Measurements from ENCODE around the gene VAT1L.

VAT1L gene

DNA sequence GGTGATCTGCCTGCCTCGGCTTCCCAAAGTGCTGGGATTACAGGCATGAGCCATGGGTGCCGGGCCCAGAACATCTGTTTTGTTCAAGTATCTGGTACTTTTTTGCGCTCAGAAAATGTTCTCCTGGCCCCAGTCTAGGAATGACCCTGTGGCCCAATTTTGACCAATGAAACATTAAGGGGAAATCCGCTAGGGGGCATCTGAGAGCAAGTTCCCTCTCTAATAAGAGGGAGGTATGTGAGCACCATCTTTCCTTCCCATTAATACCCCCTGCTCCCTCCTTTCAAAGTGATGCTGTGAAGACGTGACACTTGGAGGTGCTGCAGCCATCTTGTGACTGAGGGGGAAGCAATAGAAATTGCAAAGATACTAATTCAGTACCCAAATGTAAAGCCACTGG is 217.5 kb downstream of the VAT1L start:
- no peak overlapping the region for H3K9ac ChIP-seq (ENCODE audit: insufficient read length, low read depth)
- no peaks in the 10 kb centered on the region for H3K27me3 ChIP-seq (ENCODE audit: insufficient read depth, insufficient read length)
- TF ChIP-seq SUZ12 (IDR thresholded peaks at IDR 0.05; ENCODE audit: extremely low read depth, insufficient read depth, insufficient read length) (no peak), YY1 (IDR thresholded peaks at IDR 0.05; ENCODE audit: insufficient read depth, insufficient read length) (no peak), ZNF274 (IDR thresholded peaks at IDR 0.05; ENCODE audit: low read depth, low read length) (no peak)
- DNase-seq (ENCODE audit: low read depth, low spot score) = no peak
- H3K36me3 ChIP-seq (ENCODE audit: insufficient read depth, insufficient read length, low read length) = no peaks in the 10 kb centered on the region
- H3K4me3 ChIP-seq (ENCODE audit: insufficient read length, low read depth) = no peak overlapping the region
- H3K9me3 ChIP-seq (ENCODE audit: insufficient read depth, low read length) = peaks cover 14% of the 10 kb centered on the region; the same call in 1 of the 2 replicates
- no peaks in the 10 kb centered on the region for H3K4me1 ChIP-seq (ENCODE audit: insufficient read depth, insufficient read length)

GRCh38 chr16:78007121-78007520 is 218.8 kb downstream of the VAT1L start:
- Histone ChIP-seq H3K4me3 (ENCODE audit: insufficient read length, low read depth) (no peak overlapping the region), H3K36me3 (ENCODE audit: insufficient read depth, insufficient read length, low read length) (no peaks in the 10 kb centered on the region), H3K4me1 (ENCODE audit: insufficient read depth, insufficient read length) (no peaks in the 10 kb centered on the region), H3K27me3 (ENCODE audit: insufficient read depth, insufficient read length) (no peaks in the 10 kb centered on the region), H3K9me3 (ENCODE audit: insufficient read depth, low read length) (peaks cover 10% of the 10 kb centered on the region; the same call in 1 of the 2 replicates), H3K9ac (ENCODE audit: insufficient read length, low read depth) (no peak overlapping the region)
- TF ChIP-seq YY1 (IDR thresholded peaks at IDR 0.05; ENCODE audit: insufficient read depth, insufficient read length) (no peak), SUZ12 (IDR thresholded peaks at IDR 0.05; ENCODE audit: extremely low read depth, insufficient read depth, insufficient read length) (no peak), ZNF274 (IDR thresholded peaks at IDR 0.05; ENCODE audit: low read depth, low read length) (no peak)
- no peak for DNase-seq (ENCODE audit: low read depth, low spot score)

DNA sequence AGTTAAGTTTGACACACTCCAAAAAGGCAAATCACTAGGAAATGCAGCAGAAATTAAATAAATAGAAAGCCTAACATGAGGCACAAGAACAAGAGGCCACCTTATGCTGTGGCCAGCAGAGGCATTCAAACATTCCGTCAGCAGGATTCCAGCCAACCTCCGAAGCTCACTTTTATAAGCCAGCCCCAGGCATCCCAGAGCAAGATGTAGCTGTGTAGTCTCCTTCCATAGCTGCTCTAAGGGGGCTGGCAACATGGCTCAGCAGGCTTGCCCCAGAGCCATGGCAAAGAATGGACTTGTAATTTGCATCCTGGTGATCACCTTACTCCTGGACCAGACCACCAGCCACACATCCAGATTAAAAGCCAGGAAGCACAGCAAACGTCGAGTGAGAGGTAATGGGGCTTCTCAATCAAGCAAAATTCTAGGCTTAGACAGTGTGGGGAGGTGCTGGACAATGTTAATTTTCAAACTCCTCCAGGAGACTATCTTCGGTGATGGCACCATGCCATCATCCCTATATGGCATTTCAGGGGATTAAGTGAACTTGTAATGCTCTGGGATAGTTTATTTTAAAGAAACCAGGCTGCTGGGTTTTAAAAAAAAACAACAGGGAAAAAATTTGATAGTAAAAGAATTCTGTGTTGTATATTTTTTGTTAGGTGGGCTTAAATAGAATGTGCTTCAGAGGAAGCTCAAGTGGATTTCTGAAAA is 234.1 kb downstream of the VAT1L start, which contains the start of gene CLEC3A:
Gene CLEC3A (plus strand): TSS at position 202 of the 714 bp plus-strand sequence. CDS start 79 bp downstream, at position 281.
- H3K9ac ChIP-seq (ENCODE audit: insufficient read length, low read depth) = no peak within 1 kb of the TSS
- H3K9me3 ChIP-seq (ENCODE audit: insufficient read depth, low read length) = no peaks in the 10 kb centered on the region
- no peak for TF ChIP-seq SUZ12 (IDR thresholded peaks at IDR 0.05; ENCODE audit: extremely low read depth, insufficient read depth, insufficient read length)
- TF ChIP-seq ZNF274 (IDR thresholded peaks at IDR 0.05; ENCODE audit: low read depth, low read length) = no peak
- no peak for TF ChIP-seq YY1 (IDR thresholded peaks at IDR 0.05; ENCODE audit: insufficient read depth, insufficient read length)
- H3K36me3 ChIP-seq (ENCODE audit: insufficient read depth, insufficient read length, low read length) = no peaks in the 10 kb centered on the region
- DNase-seq (ENCODE audit: low read depth, low spot score) = no peak
- H3K4me1 ChIP-seq (ENCODE audit: insufficient read depth, insufficient read length) = peaks cover 4% of the 10 kb centered on the region
- no peak within 1 kb of the TSS for H3K4me3 ChIP-seq (ENCODE audit: insufficient read length, low read depth)
- H3K27me3 ChIP-seq (ENCODE audit: insufficient read depth, insufficient read length) = peaks cover 3% of the 10 kb centered on the region

GRCh38 chr16:78024159-78024558 is 235.8 kb downstream of the VAT1L start:
- H3K27me3 ChIP-seq (ENCODE audit: insufficient read depth, insufficient read length) = peaks cover 3% of the 10 kb centered on the region
- no peak for DNase-seq (ENCODE audit: low read depth, low spot score)
- H3K4me3 ChIP-seq (ENCODE audit: insufficient read length, low read depth) = no peak overlapping the region
- H3K9me3 ChIP-seq (ENCODE audit: insufficient read depth, low read length) = no peaks in the 10 kb centered on the region
- no peak overlapping the region for H3K9ac ChIP-seq (ENCODE audit: insufficient read length, low read depth)
- peaks cover 4% of the 10 kb centered on the region for H3K4me1 ChIP-seq (ENCODE audit: insufficient read depth, insufficient read length)
- H3K36me3 ChIP-seq (ENCODE audit: insufficient read depth, insufficient read length, low read length) = no peaks in the 10 kb centered on the region
- TF ChIP-seq YY1 (IDR thresholded peaks at IDR 0.05; ENCODE audit: insufficient read depth, insufficient read length) (no peak), ZNF274 (IDR thresholded peaks at IDR 0.05; ENCODE audit: low read depth, low read length) (no peak), SUZ12 (IDR thresholded peaks at IDR 0.05; ENCODE audit: extremely low read depth, insufficient read depth, insufficient read length) (no peak)

DNA sequence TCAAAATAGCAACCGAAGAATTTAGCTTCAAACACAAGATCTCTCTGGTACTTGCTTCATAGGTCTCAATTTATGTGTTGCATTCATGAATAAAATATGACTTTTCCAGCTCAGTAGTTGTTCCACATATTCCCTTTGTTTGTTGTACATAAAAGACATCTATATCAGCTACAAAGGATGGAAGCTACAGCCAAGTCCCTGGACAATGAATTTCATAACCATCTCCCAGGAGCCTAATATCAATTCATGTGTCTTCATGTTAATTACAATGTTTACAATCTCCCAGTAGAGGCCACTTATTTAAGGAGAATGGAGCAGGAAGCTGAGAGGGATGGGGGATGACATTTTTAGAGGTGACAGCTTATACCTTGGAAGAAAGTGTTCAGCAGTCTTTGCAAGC is 237.3 kb downstream of the VAT1L start:
- no peak for TF ChIP-seq SUZ12 (IDR thresholded peaks at IDR 0.05; ENCODE audit: extremely low read depth, insufficient read depth, insufficient read length)
- TF ChIP-seq YY1 (IDR thresholded peaks at IDR 0.05; ENCODE audit: insufficient read depth, insufficient read length) = no peak
- TF ChIP-seq ZNF274 (IDR thresholded peaks at IDR 0.05; ENCODE audit: low read depth, low read length) = no peak
- Histone ChIP-seq H3K4me1 (ENCODE audit: insufficient read depth, insufficient read length) (peaks cover 4% of the 10 kb centered on the region), H3K4me3 (ENCODE audit: insufficient read length, low read depth) (no peak overlapping the region), H3K27me3 (ENCODE audit: insufficient read depth, insufficient read length) (peaks cover 3% of the 10 kb centered on the region), H3K36me3 (ENCODE audit: insufficient read depth, insufficient read length, low read length) (no peaks in the 10 kb centered on the region), H3K9ac (ENCODE audit: insufficient read length, low read depth) (no peak overlapping the region), H3K9me3 (ENCODE audit: insufficient read depth, low read length) (no peaks in the 10 kb centered on the region)
- DNase-seq (ENCODE audit: low read depth, low spot score) = no peak

GRCh38 chr16:78028018-78028417 is 239.7 kb downstream of the VAT1L start:
- DNase-seq (ENCODE audit: low read depth, low spot score) = no peak
- Histone ChIP-seq H3K9ac (ENCODE audit: insufficient read length, low read depth) (no peak overlapping the region), H3K9me3 (ENCODE audit: insufficient read depth, low read length) (no peaks in the 10 kb centered on the region), H3K4me1 (ENCODE audit: insufficient read depth, insufficient read length) (no peaks in the 10 kb centered on the region), H3K4me3 (ENCODE audit: insufficient read length, low read depth) (no peak overlapping the region), H3K36me3 (ENCODE audit: insufficient read depth, insufficient read length, low read length) (no peaks in the 10 kb centered on the region), H3K27me3 (ENCODE audit: insufficient read depth, insufficient read length) (peaks cover 3% of the 10 kb centered on the region)
- TF ChIP-seq ZNF274 (IDR thresholded peaks at IDR 0.05; ENCODE audit: low read depth, low read length) (no peak), SUZ12 (IDR thresholded peaks at IDR 0.05; ENCODE audit: extremely low read depth, insufficient read depth, insufficient read length) (no peak), YY1 (IDR thresholded peaks at IDR 0.05; ENCODE audit: insufficient read depth, insufficient read length) (no peak)

Data from NT2/D1 (cell line).